ENCODE results near the gene USP21.

Gene USP21

GRCh38 chr1:161157867-161158266, 1.4 kb upstream of the USP21 start:
- no peaks in the 10 kb centered on the region for H3K9me3 Mint-ChIP-seq
- no peak overlapping the region for H3K4me3 Mint-ChIP-seq
- ATAC-seq (no peak), DNase-seq (no peak)
- H3K27ac Mint-ChIP-seq = no peak overlapping the region
- H3K27me3 Mint-ChIP-seq = no peaks in the 10 kb centered on the region
- H3K4me1 Mint-ChIP-seq = peaks cover 52% of the 10 kb centered on the region
- peaks cover 35% of the 10 kb centered on the region for H3K36me3 Mint-ChIP-seq (ENCODE audit: low read depth)

- Mint-ChIP-seq H3K27ac (peak overlapping the region; percentile 89), H3K4me3 (peak overlapping the region; percentile 83), H3K4me1 (peaks cover 53% of the 10 kb centered on the region), H3K27me3 (no peaks in the 10 kb centered on the region), H3K9me3 (no peaks in the 10 kb centered on the region), H3K36me3 (ENCODE audit: low read depth) (peaks cover 36% of the 10 kb centered on the region)
- DNase-seq (no peak), ATAC-seq (no peak)
These were observed 837 bp upstream of the USP21 start for GRCh38 chr1:161158316-161159010.

- Mint-ChIP-seq H3K9me3 (no peaks in the 10 kb centered on the region), H3K4me3 (peak overlapping the region; percentile 83), H3K27me3 (no peaks in the 10 kb centered on the region), H3K4me1 (peaks cover 52% of the 10 kb centered on the region), H3K27ac (peak overlapping the region; percentile 89), H3K36me3 (ENCODE audit: low read depth) (peaks cover 42% of the 10 kb centered on the region)
- DNase-seq (no peak), ATAC-seq (no peak)
These were observed 578 bp downstream of the USP21 start for GRCh38 chr1:161159913-161160243.

GRCh38 chr1:161160671-161161145, 1.4 kb downstream of the USP21 start:
- H3K27ac Mint-ChIP-seq = no peak overlapping the region
- no peak for ATAC-seq

GRCh38 chr1:161161652-161162051, 2.4 kb downstream of the USP21 start:
- Mint-ChIP-seq H3K4me1 (peaks cover 49% of the 10 kb centered on the region), H3K4me3 (no peak overlapping the region), H3K27ac (no peak overlapping the region), H3K27me3 (no peaks in the 10 kb centered on the region), H3K9me3 (no peaks in the 10 kb centered on the region), H3K36me3 (ENCODE audit: low read depth) (peaks cover 36% of the 10 kb centered on the region)
- ATAC-seq = no peak
- no peak for DNase-seq

More at GRCh38 chr1:161160671-161161145, 1.4 kb downstream of the USP21 start:
- no peaks in the 10 kb centered on the region for H3K27me3 Mint-ChIP-seq
- no peaks in the 10 kb centered on the region for H3K9me3 Mint-ChIP-seq
- H3K4me1 Mint-ChIP-seq = peaks cover 52% of the 10 kb centered on the region
- peaks cover 38% of the 10 kb centered on the region for H3K36me3 Mint-ChIP-seq (ENCODE audit: low read depth)
- DNase-seq = no peak
- peak overlapping the region; percentile 83 for H3K4me3 Mint-ChIP-seq

GRCh38 chr1:161162052-161162451, 2.8 kb downstream of the USP21 start:
- no peak overlapping the region for H3K4me3 Mint-ChIP-seq
- peaks cover 32% of the 10 kb centered on the region for H3K36me3 Mint-ChIP-seq (ENCODE audit: low read depth)
- H3K27ac Mint-ChIP-seq = peak overlapping the region; percentile 55
- H3K27me3 Mint-ChIP-seq = no peaks in the 10 kb centered on the region
- ATAC-seq (no peak), DNase-seq (no peak)
- H3K4me1 Mint-ChIP-seq = peaks cover 51% of the 10 kb centered on the region
- no peaks in the 10 kb centered on the region for H3K9me3 Mint-ChIP-seq

- peaks cover 57% of the 10 kb centered on the region for H3K4me1 Mint-ChIP-seq
- H3K9me3 Mint-ChIP-seq = no peaks in the 10 kb centered on the region
- H3K27ac Mint-ChIP-seq = peak overlapping the region; percentile 34
- no peaks in the 10 kb centered on the region for H3K27me3 Mint-ChIP-seq
- H3K36me3 Mint-ChIP-seq (ENCODE audit: low read depth) = peaks cover 25% of the 10 kb centered on the region
- no peak for DNase-seq
- no peak for ATAC-seq
- H3K4me3 Mint-ChIP-seq = no peak overlapping the region
These were observed 3.5 kb downstream of the USP21 start for GRCh38 chr1:161162806-161163205.

- H3K4me3 Mint-ChIP-seq = no peak overlapping the region
- ATAC-seq (no peak), DNase-seq (no peak)
- H3K27me3 Mint-ChIP-seq = no peaks in the 10 kb centered on the region
- peaks cover 19% of the 10 kb centered on the region for H3K36me3 Mint-ChIP-seq (ENCODE audit: low read depth)
- peaks cover 58% of the 10 kb centered on the region for H3K4me1 Mint-ChIP-seq
- H3K9me3 Mint-ChIP-seq = no peaks in the 10 kb centered on the region
- no peak overlapping the region for H3K27ac Mint-ChIP-seq
These were observed 4.5 kb downstream of the USP21 start for GRCh38 chr1:161163793-161164192.

GRCh38 chr1:161164901-161165610, 5.8 kb downstream of the USP21 start:
- DNase-seq (no peak), ATAC-seq (no peak)
- H3K4me3 Mint-ChIP-seq = peak overlapping the region; percentile 92
- peak overlapping the region; percentile 15 for H3K27ac Mint-ChIP-seq
- H3K36me3 Mint-ChIP-seq (ENCODE audit: low read depth) = peaks cover 18% of the 10 kb centered on the region
- peaks cover 50% of the 10 kb centered on the region for H3K4me1 Mint-ChIP-seq
- H3K9me3 Mint-ChIP-seq = no peaks in the 10 kb centered on the region
- H3K27me3 Mint-ChIP-seq = no peaks in the 10 kb centered on the region

GRCh38 chr1:161165742-161166668, 6.7 kb downstream of the USP21 start, which contains the start of gene PPOX:
TSS of gene PPOX (plus strand) at chr1:161166426. CDS start at chr1:161166848, 422 bp downstream.
- Mint-ChIP-seq H3K9me3 (no peaks in the 10 kb centered on the region), H3K27ac (peak within 1 kb of the TSS; percentile 76), H3K4me1 (peaks cover 41% of the 10 kb centered on the region), H3K4me3 (peak within 1 kb of the TSS; percentile 92), H3K36me3 (ENCODE audit: low read depth) (peaks cover 20% of the 10 kb centered on the region), H3K27me3 (no peaks in the 10 kb centered on the region)
- DNase-seq (peak; percentile 90), ATAC-seq (peak; percentile 98)

GRCh38 chr1:161166669-161167548, 7.6 kb downstream of the USP21 start:
- H3K27me3 Mint-ChIP-seq = no peaks in the 10 kb centered on the region
- H3K36me3 Mint-ChIP-seq (ENCODE audit: low read depth) = peaks cover 16% of the 10 kb centered on the region
- peak overlapping the region; percentile 92 for H3K4me3 Mint-ChIP-seq
- no peaks in the 10 kb centered on the region for H3K9me3 Mint-ChIP-seq
- peak overlapping the region; percentile 76 for H3K27ac Mint-ChIP-seq
- no peak for ATAC-seq
- DNase-seq = no peak
- H3K4me1 Mint-ChIP-seq = peaks cover 35% of the 10 kb centered on the region

- Mint-ChIP-seq H3K27me3 (no peaks in the 10 kb centered on the region), H3K9me3 (no peaks in the 10 kb centered on the region), H3K4me1 (peaks cover 33% of the 10 kb centered on the region), H3K27ac (no peak overlapping the region), H3K36me3 (ENCODE audit: low read depth) (peaks cover 22% of the 10 kb centered on the region), H3K4me3 (no peak overlapping the region)
- DNase-seq (no peak), ATAC-seq (no peak)
These were observed 9.6 kb downstream of the USP21 start for GRCh38 chr1:161168906-161169305.

GRCh38 chr1:161171191-161171590, 11.9 kb downstream of the USP21 start:
- no peak overlapping the region for H3K27ac Mint-ChIP-seq
- no peak overlapping the region for H3K4me3 Mint-ChIP-seq
- DNase-seq (no peak), ATAC-seq (no peak)
- H3K27me3 Mint-ChIP-seq = no peaks in the 10 kb centered on the region
- peaks cover 28% of the 10 kb centered on the region for H3K36me3 Mint-ChIP-seq (ENCODE audit: low read depth)
- no peaks in the 10 kb centered on the region for H3K9me3 Mint-ChIP-seq
- H3K4me1 Mint-ChIP-seq = peaks cover 38% of the 10 kb centered on the region

- DNase-seq (no peak), ATAC-seq (no peak)
- H3K27me3 Mint-ChIP-seq = no peaks in the 10 kb centered on the region
- peaks cover 29% of the 10 kb centered on the region for H3K36me3 Mint-ChIP-seq (ENCODE audit: low read depth)
- H3K4me3 Mint-ChIP-seq = no peak overlapping the region
- H3K9me3 Mint-ChIP-seq = no peaks in the 10 kb centered on the region
- H3K4me1 Mint-ChIP-seq = peaks cover 43% of the 10 kb centered on the region
- H3K27ac Mint-ChIP-seq = no peak overlapping the region
These were observed 12.4 kb downstream of the USP21 start for GRCh38 chr1:161171696-161172095.
